NOMO-1 (cell line): ENCODE results near the gene TCF23.

Source experiments
- DNase-seq, 2 experiments: peaks; one replicate each; lab custom pipeline; 2025; ENCODE audit not compliant: unreplicated experiment in 2 of 2; lab: John Stamatoyannopoulos, UW

The TCF23 gene

DNA sequence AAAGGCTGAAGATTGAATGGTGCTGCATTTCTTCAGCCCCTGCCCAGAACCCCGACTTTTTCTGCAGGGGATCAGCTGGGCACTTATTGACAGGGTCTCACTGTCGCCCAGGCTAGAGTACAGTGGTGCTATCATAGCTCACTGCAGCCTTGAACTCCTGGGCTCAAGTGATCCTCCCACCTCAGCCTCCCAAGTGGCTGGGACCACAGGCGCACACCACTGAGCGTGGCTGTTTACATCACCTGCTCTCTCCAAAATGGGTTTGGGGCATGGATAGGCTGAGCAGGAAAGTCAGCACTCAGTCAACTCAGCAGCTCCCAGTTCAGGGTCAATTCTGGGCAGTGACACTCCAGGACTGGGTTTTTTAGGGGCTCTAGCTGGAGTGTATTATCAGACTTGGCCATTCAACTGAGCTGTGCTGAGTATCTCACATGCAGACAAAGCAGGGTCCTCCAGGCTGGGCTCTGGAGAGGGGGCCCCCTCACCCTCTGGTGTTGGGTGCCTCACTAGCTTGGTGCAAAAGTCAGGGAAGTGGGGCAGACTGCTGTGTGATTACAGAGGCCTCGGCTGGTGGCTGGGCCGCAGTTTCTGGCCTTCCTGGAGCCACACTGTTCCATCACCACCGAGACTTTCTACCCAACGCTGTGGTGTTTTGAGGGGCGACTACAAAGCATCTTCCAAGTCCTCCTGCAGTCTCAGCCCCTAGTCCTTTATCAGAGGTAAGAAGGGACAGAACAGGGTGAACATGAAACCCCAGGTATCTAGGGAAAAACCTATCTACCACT, 20.7 kb upstream of the TCF23 start:
- no peak for DNase-seq

DNA sequence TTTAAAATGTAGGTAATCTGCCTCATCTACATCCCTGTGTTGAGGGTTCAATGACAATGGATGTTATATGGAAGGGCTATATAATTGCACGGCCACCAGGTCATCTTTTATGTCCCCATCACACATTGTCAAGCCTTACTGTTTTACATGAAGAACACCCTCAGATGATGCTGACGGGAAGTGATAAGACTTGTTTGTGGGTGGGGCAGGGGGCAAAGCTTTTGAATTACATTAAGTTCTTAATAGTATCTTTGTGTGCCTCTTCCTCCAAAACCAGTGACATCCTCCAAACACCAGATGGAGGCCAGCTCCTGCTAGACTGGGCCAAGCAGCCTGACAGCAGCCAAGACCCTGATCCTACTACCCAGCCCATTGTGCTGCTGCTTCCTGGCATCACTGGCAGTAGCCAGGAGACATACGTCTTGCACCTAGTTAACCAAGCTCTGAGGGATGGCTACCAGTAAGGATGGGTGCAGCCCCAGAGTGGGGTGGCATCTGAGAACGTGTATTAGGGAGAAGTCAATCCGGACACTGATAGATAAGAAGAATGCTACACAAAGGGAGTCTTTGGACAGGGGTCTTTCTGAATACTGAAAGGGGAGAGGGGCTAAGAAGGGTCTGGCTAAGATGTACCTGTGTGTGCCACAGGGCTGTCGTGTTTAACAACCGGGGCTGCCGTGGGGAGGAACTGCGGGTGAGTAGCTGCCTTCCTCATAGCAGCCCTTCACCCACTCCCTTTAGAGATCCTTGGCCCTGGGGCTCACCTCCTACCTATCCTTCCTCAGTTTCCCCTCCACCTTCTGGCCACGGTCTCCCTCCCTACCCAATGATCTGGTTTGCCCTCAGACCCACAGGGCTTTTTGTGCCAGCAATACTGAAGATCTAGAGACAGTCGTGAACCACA, 19.9 kb upstream of the TCF23 start:
- DNase-seq, result no peak

DNA sequence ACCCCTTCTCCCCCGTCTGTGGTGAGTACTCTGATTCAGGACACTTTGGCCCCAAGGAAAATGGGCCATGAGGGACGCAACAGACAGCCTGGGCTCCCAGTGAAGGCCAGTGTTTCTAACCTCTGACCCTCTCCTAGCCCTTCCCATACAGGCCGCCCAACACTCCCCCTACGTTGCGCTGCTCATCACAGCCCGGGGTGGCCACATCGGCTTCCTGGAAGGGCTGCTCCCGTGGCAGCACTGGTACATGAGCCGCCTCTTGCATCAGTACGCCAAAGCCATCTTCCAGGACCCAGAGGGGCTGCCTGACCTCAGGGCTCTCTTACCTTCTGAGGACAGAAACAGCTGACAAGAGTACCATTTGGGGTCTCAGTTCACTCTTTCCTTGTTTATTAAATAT, 18.4 kb upstream of the TCF23 start:
- DNase-seq, result no peak

- DNase-seq, result no peak
Measured at GRCh38 chr2:27131429-27131828, 17.4 kb upstream of the TCF23 start.

- DNase-seq, result no peak
Measured at GRCh38 chr2:27133195-27133875, 15.5 kb upstream of the TCF23 start.

GRCh38 chr2:27133905-27134780, 14.7 kb upstream of the TCF23 start, which contains the start of gene PREB:
Gene PREB, minus strand, starts transcription at chr2:27134636. Its CDS starts 215 bp downstream, at chr2:27134421.
- peak; percentile 93 to 96 for DNase-seq

DNA sequence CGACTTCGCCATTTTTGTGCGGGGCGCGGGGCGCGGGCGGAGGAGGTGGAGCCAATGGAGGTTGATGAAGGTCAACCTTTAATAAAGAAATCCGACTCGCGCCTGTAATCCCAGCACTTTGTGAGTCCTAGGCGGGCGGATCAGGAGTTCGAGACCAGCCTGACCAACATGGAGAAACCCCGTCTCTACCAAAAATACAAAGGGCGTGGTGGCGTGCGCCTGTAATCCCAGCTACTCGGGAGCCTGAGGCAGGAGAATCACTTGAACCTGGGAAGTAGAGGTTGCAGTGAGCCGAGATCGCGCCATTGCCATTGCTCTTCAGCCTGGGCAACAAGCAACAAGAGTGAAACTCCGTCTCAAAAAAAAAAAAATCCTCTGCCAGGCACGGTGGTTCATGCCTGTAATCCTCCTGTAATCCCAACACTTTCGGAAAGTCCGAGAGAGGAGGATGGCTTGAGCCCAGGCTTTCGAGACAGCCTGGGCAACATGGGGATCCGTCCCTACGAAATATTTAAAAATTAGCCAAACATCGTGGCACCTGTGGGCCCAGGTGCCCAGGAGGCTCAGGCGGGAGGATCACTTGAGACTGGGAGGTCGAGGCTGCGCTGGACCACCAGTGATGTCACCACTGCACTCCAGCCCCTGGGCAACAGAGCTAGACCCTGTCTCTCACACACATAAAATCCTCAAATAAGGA, 13.9 kb upstream of the TCF23 start:
- no peak for DNase-seq

DNA sequence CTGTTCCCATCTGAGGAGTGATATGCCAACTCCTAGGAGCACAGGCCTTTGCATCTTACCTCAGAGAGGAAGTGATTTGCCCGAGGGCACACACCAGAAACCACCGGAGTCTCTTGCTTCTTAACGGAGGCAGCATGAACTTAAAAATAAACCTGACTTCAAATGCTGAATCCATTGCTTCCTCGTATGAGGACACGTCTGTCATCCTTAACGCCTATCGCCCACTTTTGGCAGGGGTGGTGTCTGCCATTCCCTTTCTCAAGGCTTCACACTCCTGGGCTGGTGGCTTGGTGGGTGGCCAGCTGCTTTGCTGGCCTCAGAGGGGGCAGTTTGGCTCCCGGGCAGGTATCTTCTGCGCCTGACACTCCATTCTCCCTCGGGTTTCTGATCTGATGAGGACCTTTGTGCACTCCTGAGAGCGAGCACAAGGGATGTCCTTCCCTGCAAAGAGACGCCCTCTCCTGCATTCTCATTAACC, 13.3 kb upstream of the TCF23 start:
- DNase-seq, result peak in 1 of 2 experiments; percentile 52

GRCh38 chr2:27136751-27137150, 12.1 kb upstream of the TCF23 start:
- no peak for DNase-seq

DNA sequence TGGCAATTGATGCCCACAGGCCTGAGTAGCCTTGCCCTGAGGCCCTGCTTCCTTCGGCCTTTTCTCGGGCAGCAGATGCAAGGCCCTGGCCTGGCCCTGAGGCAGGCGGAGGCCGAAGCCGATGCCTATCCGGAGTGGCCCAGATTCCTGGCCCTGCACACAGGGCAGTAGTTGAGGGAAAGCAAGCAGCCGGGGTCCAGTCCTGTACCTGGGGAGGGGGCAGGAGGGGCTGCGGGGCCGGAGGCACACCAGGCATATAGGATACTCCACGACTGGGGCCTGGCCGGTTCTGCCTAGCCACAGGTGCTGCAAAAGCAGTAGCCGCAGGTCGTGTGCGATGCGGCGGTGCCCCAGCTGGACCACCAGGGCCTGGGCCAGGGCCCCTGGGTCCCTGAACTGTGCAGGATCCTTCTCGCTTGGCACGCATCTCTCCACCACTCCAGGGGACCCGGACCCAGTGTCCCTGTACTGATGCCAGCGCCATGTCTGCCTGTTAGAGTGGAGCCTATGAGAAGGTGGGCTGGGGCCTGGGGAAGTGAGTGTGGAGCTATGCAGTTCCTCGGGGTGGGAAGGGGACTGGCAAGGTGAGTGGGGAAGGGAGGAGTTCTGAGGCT, 11.4 kb upstream of the TCF23 start:
- no peak for DNase-seq

GRCh38 chr2:27138111-27138510, 10.7 kb upstream of the TCF23 start:
- no peak for DNase-seq

- DNase-seq, result no peak
Measured at GRCh38 chr2:27139310-27139709, 9.5 kb upstream of the TCF23 start, which contains the start of gene PRR30. Gene PRR30, minus strand, starts transcription at chr2:27139410. Its CDS starts 1,081 bp downstream, at chr2:27138329.

- DNase-seq, result no peak
Measured at GRCh38 chr2:27143285-27143684, 5.5 kb upstream of the TCF23 start.

DNA sequence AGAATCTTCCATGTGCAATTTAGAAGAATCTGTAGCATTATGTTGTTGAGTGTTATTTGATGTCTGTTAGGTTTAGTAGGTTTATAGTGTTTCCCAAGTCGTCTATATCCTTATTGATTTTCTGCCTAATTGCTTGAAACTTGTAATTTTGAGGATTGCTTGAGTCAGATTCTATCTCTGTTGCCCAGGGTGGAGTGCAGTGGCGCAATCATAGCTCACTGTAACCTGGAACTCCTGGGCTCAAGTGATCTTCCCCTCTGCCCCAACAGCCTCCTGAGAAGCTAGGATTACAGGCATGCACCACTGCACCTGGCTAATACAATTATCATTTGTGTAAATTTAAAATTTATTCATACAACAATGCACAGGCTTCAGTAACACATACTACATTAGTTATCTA, 3.1 kb upstream of the TCF23 start:
- no peak for DNase-seq

DNA sequence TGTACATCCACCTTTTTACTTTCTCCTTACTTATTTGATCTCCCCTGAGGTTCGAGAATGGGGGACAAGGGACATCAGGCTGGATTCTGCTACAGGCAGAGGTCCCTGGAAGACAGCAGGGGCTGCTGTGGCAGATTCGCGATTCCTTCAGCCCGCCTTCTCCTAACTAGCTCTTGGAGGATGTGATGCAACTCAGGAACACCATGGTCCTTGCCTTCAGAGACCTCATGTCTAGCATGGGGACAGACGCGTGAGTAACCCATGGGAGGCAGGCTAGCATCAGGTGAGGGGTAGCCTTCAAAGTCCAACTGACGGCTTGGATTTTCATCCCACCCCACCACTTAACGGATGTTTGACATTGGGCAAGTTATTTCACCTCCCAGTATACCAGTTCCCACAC, 869 bp upstream of the TCF23 start:
- DNase-seq, result no peak

- no peak for DNase-seq
Measured at GRCh38 chr2:27149570-27150405, 984 bp downstream of the TCF23 start.

DNA sequence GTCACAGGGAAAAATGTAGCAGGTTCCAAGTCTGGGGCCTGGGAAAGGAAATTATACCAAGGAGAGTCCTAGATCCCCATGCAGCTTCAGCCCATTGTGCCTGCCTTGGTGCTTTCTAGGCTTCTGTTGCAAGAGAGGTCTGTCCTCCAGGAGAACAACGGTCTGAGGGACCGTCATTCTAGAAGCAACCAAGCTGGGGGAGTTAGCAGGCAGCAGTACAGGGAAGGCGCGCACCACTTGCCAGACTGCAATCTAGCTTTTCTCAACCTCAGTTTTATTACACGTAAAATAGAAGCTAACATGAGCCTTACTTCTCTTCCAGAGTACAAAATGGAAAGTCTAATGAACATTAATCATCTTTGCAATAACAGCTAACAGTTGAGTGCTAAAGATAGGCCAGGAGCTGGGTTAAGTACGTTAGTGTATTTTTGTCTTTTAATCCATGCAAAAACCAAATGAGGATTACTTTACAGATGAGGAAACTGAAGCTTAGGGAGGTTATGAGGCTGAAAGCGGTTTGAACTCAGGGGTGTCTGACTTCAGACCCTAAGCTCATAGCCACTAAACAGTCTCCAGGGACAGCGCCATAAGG, 1.9 kb downstream of the TCF23 start:
- DNase-seq, result peak; percentile 27 to 54
